B cell (primary cell): Measurements from ENCODE around the gene EML6. TPM values are rescaled to one million over a fixed set of nuclear protein-coding genes. Genes with fewer than 3 reads are reported as not detected.

ENCODE experiments used
- ATAC-seq: fragments of 200-7000 bp; cut with Tn5 transposase; one replicate; pipeline ENCODE4 v1.10.0; 2021; ENCODE audit warnings: low read depth, mild to moderate bottlenecking, moderate number of reproducible peaks, moderate library complexity
- CTCF ChIA-PET: fragments of 350-600 bp; sonication (Branson Sonifier 250); formaldehyde crosslinking; loops from one replicate; lab custom pipeline; 2021; ENCODE audit warnings: antibody characterized with exemption, inconsistent platforms; lab: Charles Lee
- POLR2A ChIA-PET: fragments of 350-600 bp; sonication (Branson Sonifier 250); formaldehyde crosslinking; loops from one replicate; lab custom pipeline; 2021; ENCODE audit warnings: antibody characterized with exemption; lab: Charles Lee
- DNase-seq: peaks from one replicate; pipeline ENCODE4 v3.0.0; 2013
- H2AFZ ChIP-seq: 2 replicates; pipeline ENCODE4 v1.6.1; 2012; ENCODE audit warnings: mild to moderate bottlenecking, low read depth, low read length; ENCODE audit not compliant: insufficient read depth, poor library complexity, severe bottlenecking
- H3K27ac ChIP-seq, 2 donors: 1 replicate in 1 of 2; 2 replicates in 1 of 2; pipeline ENCODE4 v1.5.1; 2012 to 2013; ENCODE audit warnings: low read length in 2 of 2, mild to moderate bottlenecking in 2 of 2, moderate library complexity in 1 of 2
- H3K27me3 ChIP-seq, 4 experiments: fragments of 200-600 bp in 1 of 4; sonication (generic) in 1 of 4; replicated peaks in 1 of 4; 1 replicate in 2 of 4; 2 replicates in 2 of 4; pipeline versions ENCODE4 v1.6.1 to v1.7.0; 2013 to 2016; ENCODE audit warnings: low read length in 3 of 4, mild to moderate bottlenecking in 2 of 4, mixed read lengths in 1 of 4, moderate library complexity in 1 of 4; ENCODE audit not compliant: insufficient read depth in 4 of 4, control insufficient read depth in 3 of 4; ENCODE audit errors: control extremely low read depth in 1 of 4
- H3K36me3 ChIP-seq, 2 experiments: replicated peaks in 1 of 2; 1 replicate in 1 of 2; 2 replicates in 1 of 2; pipeline versions ENCODE4 v1.6.1 to v1.7.1; 2013; ENCODE audit warnings: low read length in 1 of 2; ENCODE audit not compliant: insufficient read depth in 2 of 2, control insufficient read depth in 1 of 2; ENCODE audit errors: control extremely low read depth in 1 of 2, extremely low read depth in 1 of 2
- H3K4me1 ChIP-seq, 2 donors: fragments of 200-600 bp in 1 of 2; sonication (generic) in 1 of 2; 1 replicate in 1 of 2; 2 replicates in 1 of 2; pipeline versions ENCODE4 v1.5.1 to v1.6.1; 2013 to 2017; ENCODE audit warnings: low read length in 2 of 2; ENCODE audit not compliant: control insufficient read depth in 2 of 2, insufficient read depth in 2 of 2
- H3K4me2 ChIP-seq: replicated peaks from 2 replicates; pipeline ENCODE3; 2012; ENCODE audit warnings: mild to moderate bottlenecking, low read depth, low read length; ENCODE audit not compliant: poor library complexity, severe bottlenecking
- H3K4me3 ChIP-seq, 5 experiments: fragments of 200-600 bp in 1 of 5; sonication (generic) in 1 of 5; 1 replicate in 3 of 5; 2 replicates in 2 of 5; pipeline versions ENCODE4 v1.5.1 to v1.7.0; 2011 to 2016; ENCODE audit warnings: low read length in 4 of 5, mild to moderate bottlenecking in 4 of 5, low read depth in 2 of 5, control low read depth in 1 of 5, moderate library complexity in 1 of 5; ENCODE audit not compliant: insufficient read depth in 1 of 5; ENCODE audit errors: control extremely low read depth in 1 of 5, extremely low read depth in 1 of 5
- H3K79me2 ChIP-seq: fragments of 200-600 bp; sonication (generic); one replicate; pipeline ENCODE4 v1.6.0; 2016; ENCODE audit warnings: low read length; ENCODE audit not compliant: control insufficient read depth, insufficient read depth
- H3K9ac ChIP-seq: fragments of 200-600 bp; sonication (generic); 2 replicates; pipeline ENCODE4 v1.6.1; 2017; ENCODE audit warnings: mild to moderate bottlenecking, low read length, moderate library complexity
- H3K9me3 ChIP-seq, 3 donors: one replicate each; pipeline versions ENCODE4 v1.6.1 to v1.7.1; 2013; ENCODE audit warnings: low read length in 2 of 3; ENCODE audit not compliant: control insufficient read depth in 2 of 3, insufficient read depth in 1 of 3; ENCODE audit errors: control extremely low read depth in 1 of 3
- H4K20me1 ChIP-seq: 2 replicates; pipeline ENCODE4 v1.6.0; 2012; ENCODE audit warnings: mild to moderate bottlenecking, low read length; ENCODE audit not compliant: insufficient read depth, control insufficient read depth, poor library complexity, severe bottlenecking
- H3K27ac Mint-ChIP-seq: one replicate; pipeline ENCODE4 v1.8.0; 2021; ENCODE audit warnings: mixed read lengths
- H3K27me3 Mint-ChIP-seq: one replicate; pipeline ENCODE4 v1.8.0; 2021; ENCODE audit warnings: mixed read lengths
- H3K4me1 Mint-ChIP-seq: one replicate; pipeline ENCODE4 v1.8.0; 2021; ENCODE audit warnings: mixed read lengths
- H3K4me3 Mint-ChIP-seq: one replicate; pipeline ENCODE4 v1.8.0; 2021; ENCODE audit warnings: mixed read lengths
- H3K9me3 Mint-ChIP-seq: one replicate; pipeline ENCODE4 v1.8.0; 2022; ENCODE audit warnings: mixed read lengths; ENCODE audit not compliant: insufficient read depth
- EZH2 ChIP-seq: IDR thresholded peaks from 2 replicates; pipeline ENCODE4 v1.6.1; 2012; ENCODE audit warnings: borderline replicate concordance, low read depth, mild to moderate bottlenecking, moderate library complexity, low read length; ENCODE audit not compliant: insufficient read depth, poor library complexity, severe bottlenecking
- WGBS: methylation state at CpG from one replicate; pipeline ENCODE4 v1.1.5; 2013; ENCODE audit warnings: missing lambda C conversion rate; ENCODE audit not compliant: insufficient coverage; 5-methylcytosine and 5-hydroxymethylcytosine counted together
- intact Hi-C: fragments of 100-400 bp; cut with micrococcal nuclease; formaldehyde crosslinking; loops from one replicate; pipeline ENCODE4 v1.10.0; 2022
- polyA plus RNA-seq: library from polyadenylated mRNA; depleted of rRNA; stranded (reverse); fragments of >200 nt; gene quantifications from 2 replicates; pipeline ENCODE4 v1.2.3, GENCODE V29; 2012
- total RNA-seq, 2 donors: library from RNA; stranded (reverse); fragments of 120-200 nt in 1 of 2; gene quantifications; 1 replicate in 1 of 2; 2 replicates in 1 of 2; pipeline versions ENCODE4 v1.2.3 to v1.2.4, GENCODE V29; 2013 to 2022
- TF ChIP-seq, protein P1 (sequence below): fragments of 200-600 bp; IDR thresholded peaks from one replicate; pipeline ENCODE4 v1.8.0; 2022; ENCODE audit warnings: antibody characterized with exemption, mild to moderate bottlenecking

EML6 gene
- total and polyA plus RNA-seq, 2 donors (not counting 1 experiment from before 2014, with no cell fraction given): 42.5 to 53.7 TPM

DNA sequence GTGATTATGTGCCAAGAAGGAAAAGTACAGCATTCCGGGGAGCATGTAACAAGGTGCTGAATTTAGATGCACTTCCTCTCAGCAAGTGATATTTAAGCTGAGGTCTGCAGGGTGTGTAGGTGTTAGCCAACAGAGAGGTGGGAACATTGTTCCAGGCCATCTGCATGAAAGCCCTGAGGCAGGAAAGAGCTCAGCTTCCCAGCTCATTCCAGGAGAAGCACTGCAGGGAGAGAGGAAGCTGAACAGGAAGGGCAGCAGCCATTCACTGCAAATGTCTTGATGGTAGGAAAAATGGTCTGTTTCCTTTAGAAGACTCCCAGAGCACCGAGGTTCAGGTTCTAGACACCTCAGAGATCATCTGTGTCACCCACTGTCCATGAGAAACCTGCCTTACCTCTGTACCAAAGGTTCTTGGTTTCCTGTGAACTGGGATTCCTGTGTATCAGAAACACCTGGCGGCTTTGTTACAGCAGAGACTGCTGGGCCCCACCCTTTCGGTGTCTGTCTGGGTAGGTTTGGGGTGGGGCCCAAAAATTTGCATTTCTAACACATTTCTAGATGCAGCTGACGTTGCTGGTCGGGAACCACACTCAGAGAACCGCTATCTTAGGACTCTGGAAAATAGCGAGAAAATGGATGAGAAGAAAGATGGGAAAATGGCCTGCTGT is 242.8 kb downstream of the EML6 start:
- Histone ChIP-seq H3K36me3 (peaks cover 0 to 27% of the 10 kb centered on the region in 2 experiments), H4K20me1 (no peaks in the 10 kb centered on the region), H2AFZ (no peak overlapping the region), H3K27ac (no peak overlapping the region), H3K27me3 (no peaks in the 10 kb centered on the region), H3K4me3 (no peak overlapping the region), H3K9me3 (peaks cover 0 to 6% (median 0%) of the 10 kb centered on the region in 3 donors), H3K4me2 (no peak overlapping the region), H3K4me1 (peaks cover 0 to 5% of the 10 kb centered on the region in 2 donors), H3K9ac (no peak overlapping the region), H3K79me2 (no peaks in the 10 kb centered on the region)
- intact Hi-C loops: no loop called here
- ChIA-PET POLR2A (no interaction called here), CTCF (no interaction called here)
- Mint-ChIP-seq H3K27ac (peak overlapping the region; percentile 12), H3K4me1 (peaks cover 15% of the 10 kb centered on the region), H3K4me3 (no peak overlapping the region), H3K9me3 (no peaks in the 10 kb centered on the region), H3K27me3 (no peaks in the 10 kb centered on the region)
- 73% methylated on average over 4 of the region's 8 CpGs for WGBS
- TF ChIP-seq EZH2: no peak
- TF ChIP-seq, protein P1, sequence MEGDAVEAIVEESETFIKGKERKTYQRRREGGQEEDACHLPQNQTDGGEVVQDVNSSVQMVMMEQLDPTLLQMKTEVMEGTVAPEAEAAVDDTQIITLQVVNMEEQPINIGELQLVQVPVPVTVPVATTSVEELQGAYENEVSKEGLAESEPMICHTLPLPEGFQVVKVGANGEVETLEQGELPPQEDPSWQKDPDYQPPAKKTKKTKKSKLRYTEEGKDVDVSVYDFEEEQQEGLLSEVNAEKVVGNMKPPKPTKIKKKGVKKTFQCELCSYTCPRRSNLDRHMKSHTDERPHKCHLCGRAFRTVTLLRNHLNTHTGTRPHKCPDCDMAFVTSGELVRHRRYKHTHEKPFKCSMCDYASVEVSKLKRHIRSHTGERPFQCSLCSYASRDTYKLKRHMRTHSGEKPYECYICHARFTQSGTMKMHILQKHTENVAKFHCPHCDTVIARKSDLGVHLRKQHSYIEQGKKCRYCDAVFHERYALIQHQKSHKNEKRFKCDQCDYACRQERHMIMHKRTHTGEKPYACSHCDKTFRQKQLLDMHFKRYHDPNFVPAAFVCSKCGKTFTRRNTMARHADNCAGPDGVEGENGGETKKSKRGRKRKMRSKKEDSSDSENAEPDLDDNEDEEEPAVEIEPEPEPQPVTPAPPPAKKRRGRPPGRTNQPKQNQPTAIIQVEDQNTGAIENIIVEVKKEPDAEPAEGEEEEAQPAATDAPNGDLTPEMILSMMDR: no peak
- ATAC-seq: no peak
- no peak for DNase-seq

DNA sequence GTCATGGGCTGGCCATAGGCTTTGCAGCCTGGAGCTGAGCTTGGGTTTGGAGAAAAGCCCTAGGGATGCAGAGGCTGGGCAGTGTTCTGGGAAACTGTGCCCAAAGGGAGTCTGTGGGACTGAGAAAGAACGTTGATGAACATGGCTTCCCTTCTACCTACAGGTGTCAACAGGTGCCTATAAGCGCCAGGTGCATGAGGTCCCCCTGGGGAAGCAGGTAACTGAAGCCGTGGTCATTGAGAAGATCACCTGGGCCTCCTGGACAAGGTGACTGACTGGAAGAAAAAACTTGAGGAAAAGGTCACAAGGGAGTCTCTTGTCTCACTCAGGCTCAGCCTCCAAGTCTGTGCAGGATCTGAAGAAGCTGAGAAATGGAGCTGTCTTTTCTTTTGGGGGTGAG is 243.4 kb downstream of the EML6 start:
- Histone ChIP-seq H3K36me3 (peaks cover 0 to 31% of the 10 kb centered on the region in 2 experiments), H3K4me1 (peaks cover 0 to 5% of the 10 kb centered on the region in 2 donors), H3K27ac (no peak overlapping the region), H3K4me3 (no peak overlapping the region), H3K27me3 (no peaks in the 10 kb centered on the region), H3K4me2 (no peak overlapping the region), H3K9me3 (peaks cover 0 to 6% (median 0%) of the 10 kb centered on the region in 3 donors), H4K20me1 (no peaks in the 10 kb centered on the region), H3K79me2 (no peaks in the 10 kb centered on the region), H2AFZ (no peak overlapping the region), H3K9ac (no peak overlapping the region)
- 72% methylated on average over 2 of the region's 3 CpGs for WGBS
- ChIA-PET POLR2A (no interaction called here), CTCF (no interaction called here)
- no peak overlapping the region for H3K4me3 Mint-ChIP-seq
- ATAC-seq (no peak), DNase-seq (no peak)
- H3K9me3 Mint-ChIP-seq: no peaks in the 10 kb centered on the region
- peaks cover 15% of the 10 kb centered on the region for H3K4me1 Mint-ChIP-seq
- TF ChIP-seq, protein P1: no peak
- no peak for TF ChIP-seq EZH2
- peak overlapping the region; percentile 12 for H3K27ac Mint-ChIP-seq
- no peaks in the 10 kb centered on the region for H3K27me3 Mint-ChIP-seq
- intact Hi-C loops: no loop called here
